ENCODE measurements around the gene ATP2B1.

ATP2B1 gene

GRCh38 chr12:89597210-89597609 is 111.4 kb downstream of the ATP2B1 start:
- TF ChIP-seq SIN3A (IDR thresholded peaks at IDR 0.05; ENCODE audit: borderline replicate concordance, insufficient read depth, low read length) (no peak), REST (IDR thresholded peaks at IDR 0.05; ENCODE audit: insufficient read depth in 1 of 2, low read depth in 2 of 2, low read length in 2 of 2) (no peak), TAF1 (IDR thresholded peaks at IDR 0.05; ENCODE audit: borderline replicate concordance, insufficient read depth, low read length) (no peak), POLR2AphosphoS5 (IDR thresholded peaks at IDR 0.05; ENCODE audit: low read depth, low read length) (no peak), FOXP2 (optimal IDR thresholded peaks at IDR 0.05; ENCODE audit: borderline replicate concordance, extremely low read depth, extremely low read length, insufficient read depth) (no peak)

- no peak for TF ChIP-seq POLR2AphosphoS5 (IDR thresholded peaks at IDR 0.05; ENCODE audit: low read depth, low read length)
- no peak for TF ChIP-seq TAF1 (IDR thresholded peaks at IDR 0.05; ENCODE audit: borderline replicate concordance, insufficient read depth, low read length)
- TF ChIP-seq FOXP2 (optimal IDR thresholded peaks at IDR 0.05; ENCODE audit: borderline replicate concordance, extremely low read depth, extremely low read length, insufficient read depth) = no peak
- no peak for TF ChIP-seq SIN3A (IDR thresholded peaks at IDR 0.05; ENCODE audit: borderline replicate concordance, insufficient read depth, low read length)
- no peak for TF ChIP-seq REST (IDR thresholded peaks at IDR 0.05; ENCODE audit: insufficient read depth in 1 of 2, low read depth in 2 of 2, low read length in 2 of 2)
Observed at GRCh38 chr12:89593873-89594272, 114.8 kb downstream of the ATP2B1 start.

GRCh38 chr12:89593233-89593632 is 115.4 kb downstream of the ATP2B1 start:
- TF ChIP-seq TAF1 (IDR thresholded peaks at IDR 0.05; ENCODE audit: borderline replicate concordance, insufficient read depth, low read length) (no peak), FOXP2 (optimal IDR thresholded peaks at IDR 0.05; ENCODE audit: borderline replicate concordance, extremely low read depth, extremely low read length, insufficient read depth) (no peak)

GRCh38 chr12:89589753-89590152 is 118.9 kb downstream of the ATP2B1 start:
- TF ChIP-seq REST (IDR thresholded peaks at IDR 0.05; ENCODE audit: insufficient read depth in 1 of 2, low read depth in 2 of 2, low read length in 2 of 2) = no peak
- no peak for TF ChIP-seq FOXP2 (optimal IDR thresholded peaks at IDR 0.05; ENCODE audit: borderline replicate concordance, extremely low read depth, extremely low read length, insufficient read depth)
- TF ChIP-seq POLR2AphosphoS5 (IDR thresholded peaks at IDR 0.05; ENCODE audit: low read depth, low read length) = no peak
- no peak for TF ChIP-seq TAF1 (IDR thresholded peaks at IDR 0.05; ENCODE audit: borderline replicate concordance, insufficient read depth, low read length)
- TF ChIP-seq SIN3A (IDR thresholded peaks at IDR 0.05; ENCODE audit: borderline replicate concordance, insufficient read depth, low read length) = no peak

- TF ChIP-seq TAF1 (IDR thresholded peaks at IDR 0.05; ENCODE audit: borderline replicate concordance, insufficient read depth, low read length) (no peak), REST (IDR thresholded peaks at IDR 0.05; ENCODE audit: insufficient read depth in 1 of 2, low read depth in 2 of 2, low read length in 2 of 2) (no peak)
Observed at GRCh38 chr12:89578499-89578898, 130.1 kb downstream of the ATP2B1 start.
